ENCODE data around the gene RNF34.
A peak's percentile ranks its signal among the peaks of the same experiment; 100 is the strongest.

The RNF34 gene

DNA sequence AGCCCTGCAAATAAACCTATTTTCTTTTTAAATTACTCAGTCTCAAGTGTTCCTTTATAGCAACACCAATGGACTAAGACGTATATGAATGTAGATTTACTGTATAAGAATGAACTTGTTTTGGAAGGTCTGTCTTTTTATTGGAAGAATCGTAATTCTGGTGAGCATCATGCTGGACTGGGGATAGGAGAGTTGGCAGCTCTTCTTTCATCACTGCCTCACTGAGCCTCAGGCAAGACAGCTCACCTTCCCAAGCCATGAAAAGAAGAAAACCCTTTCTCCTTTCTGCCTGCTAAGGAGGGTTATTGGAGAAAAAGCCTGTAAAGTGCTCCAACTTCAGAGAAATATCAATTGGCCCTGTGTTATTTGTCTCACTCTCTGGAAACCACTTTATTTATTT is 9.1 kb upstream of the RNF34 start:
- no peak for DNase-seq

DNA sequence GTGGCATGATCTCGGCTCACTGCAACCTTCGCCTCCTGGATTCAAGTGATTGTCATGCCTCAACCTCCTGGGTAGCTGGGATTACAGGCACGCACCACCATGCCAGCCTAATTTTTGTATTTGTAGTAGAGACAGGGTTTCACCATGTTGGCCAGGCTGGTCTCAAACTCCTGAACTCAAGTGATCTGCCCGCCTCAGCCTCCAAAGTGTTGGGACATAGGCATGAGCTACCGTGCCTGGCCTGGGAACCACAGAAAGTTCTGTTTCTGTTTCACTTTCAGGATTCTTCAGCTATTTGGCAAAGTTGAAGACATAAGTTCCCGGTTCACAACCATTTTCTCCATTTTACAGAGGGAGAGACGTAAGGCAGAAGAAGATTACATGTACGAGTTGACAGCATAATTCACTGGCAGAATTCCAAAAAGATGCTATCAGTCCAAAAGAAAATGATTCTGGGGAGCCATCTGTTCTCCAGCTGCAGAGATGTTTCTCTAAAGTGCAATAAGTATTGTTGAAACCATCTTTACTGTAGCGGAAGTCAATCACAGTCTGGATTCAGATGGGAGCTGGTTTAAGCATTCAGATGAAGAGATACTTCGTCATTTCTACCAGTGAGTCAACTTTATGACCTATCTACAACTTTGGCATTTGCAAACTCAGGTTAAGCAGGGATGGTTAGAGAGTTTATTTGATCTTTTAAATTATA is 8.1 kb upstream of the RNF34 start:
- DNase-seq = no peak

DNA sequence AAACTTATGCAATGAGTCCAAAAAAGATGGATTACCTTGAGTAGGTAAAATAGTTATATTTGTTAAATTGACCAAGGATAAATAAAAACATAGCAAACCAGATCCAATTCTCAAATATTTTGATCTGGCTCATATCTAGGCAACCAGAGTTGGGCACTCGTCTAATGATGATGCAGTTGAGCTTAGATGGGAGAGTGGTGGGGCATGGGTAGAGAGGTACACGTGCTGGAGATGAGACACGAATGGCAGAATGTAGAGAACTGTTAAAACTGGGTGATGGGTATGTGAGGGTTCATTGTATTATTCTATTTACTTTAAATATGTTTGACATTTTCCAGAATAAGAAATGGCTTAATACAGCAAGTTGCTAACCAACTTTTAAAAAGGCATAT is 7.6 kb upstream of the RNF34 start:
- no peak for DNase-seq

DNA sequence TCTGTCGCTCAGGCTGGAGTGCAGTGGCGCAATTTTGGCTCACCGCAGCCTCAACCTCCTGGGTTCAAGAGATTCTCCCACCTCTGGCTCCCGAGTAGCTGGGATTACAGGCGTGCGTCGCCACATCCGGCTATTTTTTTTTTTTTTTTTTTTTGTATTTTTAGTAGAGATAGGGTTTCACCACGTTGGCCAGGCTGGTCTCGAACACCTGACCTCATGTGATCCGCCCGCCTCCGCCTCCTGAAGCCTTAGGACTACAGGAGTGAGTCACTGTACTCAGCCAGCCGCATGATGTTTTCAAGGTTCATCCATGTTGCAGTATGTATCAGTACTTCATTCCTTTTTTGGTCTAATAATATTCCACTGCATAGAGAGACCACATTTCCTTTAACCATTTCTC is 2.4 kb upstream of the RNF34 start:
- DNase-seq = no peak

DNA sequence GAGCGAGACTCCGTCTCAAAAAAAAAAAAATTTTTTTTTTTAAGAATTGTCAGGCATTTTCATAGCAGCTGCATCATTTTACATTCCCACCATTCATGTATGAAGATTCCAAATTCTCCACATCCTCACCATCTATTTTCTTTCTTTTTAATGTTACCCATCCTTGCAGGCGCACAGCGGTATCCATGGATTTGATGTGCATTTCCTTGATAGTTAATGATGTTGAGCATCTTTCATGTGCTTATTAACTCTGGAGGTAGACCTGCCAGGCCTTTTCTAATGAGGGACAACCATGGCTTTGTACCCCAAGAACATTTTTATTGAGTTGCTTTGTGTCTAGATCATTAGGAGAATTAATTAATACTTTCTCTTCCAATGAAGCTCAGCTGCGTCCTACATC is 1.6 kb upstream of the RNF34 start:
- DNase-seq = peak; percentile 19

DNA sequence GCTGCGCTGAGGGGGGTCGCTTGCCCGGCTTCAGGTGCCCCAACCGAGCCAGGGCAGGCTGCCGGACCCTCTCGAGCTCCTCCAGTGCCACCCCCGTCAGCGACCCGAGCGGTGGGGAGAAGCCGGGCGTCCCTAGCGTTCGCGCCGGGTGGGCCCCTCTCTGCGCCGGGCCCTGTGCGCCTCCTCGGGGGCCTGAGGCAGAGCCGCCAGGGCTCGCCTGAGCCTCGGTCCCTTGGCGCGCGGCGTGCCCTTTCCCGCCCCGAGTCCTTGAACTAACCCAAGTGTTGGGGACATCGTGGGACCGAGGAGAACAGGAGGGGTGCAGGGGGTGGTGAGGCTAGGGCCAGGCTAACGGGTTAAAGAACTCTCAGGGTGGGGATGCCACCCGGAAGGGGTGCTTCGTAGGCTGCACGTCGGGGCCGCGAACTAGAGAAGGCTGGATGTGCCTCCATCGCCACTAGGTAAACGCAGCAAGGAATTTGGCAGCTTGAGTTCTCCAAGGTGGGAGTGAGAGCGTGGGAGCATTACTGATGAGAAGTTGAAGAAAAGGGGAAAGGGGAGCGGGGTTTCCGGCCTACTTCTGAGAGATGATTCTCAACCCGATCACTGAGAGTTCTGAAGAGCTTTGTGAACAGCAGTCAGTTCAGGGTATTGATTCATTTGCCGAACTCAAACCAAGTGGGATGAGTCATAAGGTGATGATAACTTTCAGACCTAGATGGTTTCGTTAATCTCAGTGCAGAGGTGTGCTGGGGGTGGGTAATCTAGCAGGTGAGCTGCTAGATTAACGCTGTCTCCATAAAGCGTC is 618 bp downstream of the RNF34 start:
- no peak for DNase-seq

DNA sequence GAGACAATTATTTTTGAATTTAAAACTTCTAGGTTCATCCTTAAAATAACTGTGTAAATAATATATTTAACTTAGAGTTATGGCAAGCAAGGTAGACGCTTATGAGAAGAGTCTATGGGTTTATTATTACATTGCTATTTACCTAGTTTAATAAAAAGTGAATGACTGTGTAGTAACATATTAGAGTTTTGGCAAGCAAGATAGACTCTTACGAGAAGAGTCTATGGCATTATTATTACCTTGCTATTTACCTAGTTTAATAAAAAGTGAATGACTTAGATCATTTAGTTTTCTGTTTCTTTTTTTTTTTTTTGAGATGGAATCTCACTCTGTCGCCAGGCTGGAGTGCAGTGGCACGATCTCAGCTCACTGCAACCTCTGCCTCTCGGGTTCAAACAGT is 3.8 kb downstream of the RNF34 start:
- DNase-seq = no peak

DNA sequence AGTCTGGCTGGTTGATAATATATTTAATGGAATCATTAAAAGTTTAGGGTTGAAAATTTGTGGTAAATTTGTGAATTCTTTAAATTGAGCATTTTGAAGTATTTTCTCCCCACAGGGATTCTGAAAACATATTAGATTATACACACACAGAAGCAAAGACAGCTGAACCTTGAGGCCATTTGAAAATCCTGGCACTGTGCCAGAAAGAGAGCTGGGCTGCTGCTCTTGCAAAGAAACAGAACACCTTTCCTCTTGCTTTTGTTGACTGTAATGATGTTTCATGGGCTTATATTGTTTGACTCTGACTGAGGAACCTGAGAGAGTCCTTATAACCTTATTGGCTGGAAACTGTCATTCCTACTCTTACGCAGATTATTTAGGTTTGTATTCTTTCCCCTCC is 4.8 kb downstream of the RNF34 start:
- DNase-seq = no peak

DNA sequence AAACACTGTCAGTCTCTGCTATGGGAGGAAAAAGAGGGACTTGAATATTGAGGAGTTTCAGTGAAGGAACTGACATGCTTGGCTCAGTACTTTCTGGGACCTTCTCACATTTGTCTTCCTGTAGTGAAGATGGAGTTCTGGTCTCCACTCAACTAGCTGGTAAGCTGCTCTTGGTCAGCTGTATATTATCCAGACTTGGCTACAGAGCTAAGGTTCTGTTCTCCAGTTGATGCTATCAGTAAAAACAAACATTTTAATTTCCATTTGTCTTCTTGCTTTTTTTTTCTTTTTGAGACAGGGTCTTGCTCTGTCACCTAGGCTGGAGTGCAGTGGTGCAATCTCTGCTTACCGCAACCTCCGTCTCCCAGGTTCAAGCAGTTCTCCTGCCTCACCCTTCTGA is 5.3 kb downstream of the RNF34 start:
- DNase-seq = no peak

DNA sequence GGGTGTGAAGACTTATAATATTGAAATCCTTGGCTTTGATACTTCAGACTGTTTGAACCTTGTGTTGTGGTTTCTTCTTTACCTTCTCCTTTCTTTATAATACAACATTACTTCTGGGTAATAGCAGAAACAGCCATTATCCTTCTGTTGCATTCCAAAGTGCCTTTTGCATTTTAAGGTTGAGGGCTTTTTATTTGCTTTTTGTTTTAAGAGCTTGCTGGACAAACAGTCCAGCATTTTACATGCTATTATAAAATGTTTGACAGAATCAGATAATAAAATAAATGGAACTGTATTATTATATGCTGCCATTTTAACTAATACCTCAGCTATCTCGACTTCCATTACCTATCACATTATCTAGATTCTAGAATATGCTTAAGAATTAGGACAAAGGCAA is 14.0 kb downstream of the RNF34 start:
- DNase-seq = no peak

DNA sequence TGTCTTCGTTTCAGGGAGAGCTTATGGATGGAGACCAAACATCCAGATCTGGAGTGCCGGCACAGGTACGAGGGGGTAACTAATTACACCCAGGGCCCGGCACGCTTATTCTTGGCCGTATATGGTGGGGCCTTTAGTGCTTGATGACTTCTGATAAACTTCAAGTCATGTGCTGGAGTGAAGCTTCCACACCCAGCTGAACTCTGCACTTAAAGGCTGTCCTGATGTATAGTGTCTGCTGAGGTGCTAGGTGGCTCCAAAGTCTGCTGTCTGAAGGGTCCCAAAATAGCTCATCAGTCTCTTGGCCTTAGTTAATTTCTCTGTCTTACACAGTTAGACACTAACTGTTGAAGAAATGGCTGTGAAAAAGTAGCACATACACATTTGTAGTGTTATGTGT is 17.9 kb downstream of the RNF34 start:
- no peak for DNase-seq

DNA sequence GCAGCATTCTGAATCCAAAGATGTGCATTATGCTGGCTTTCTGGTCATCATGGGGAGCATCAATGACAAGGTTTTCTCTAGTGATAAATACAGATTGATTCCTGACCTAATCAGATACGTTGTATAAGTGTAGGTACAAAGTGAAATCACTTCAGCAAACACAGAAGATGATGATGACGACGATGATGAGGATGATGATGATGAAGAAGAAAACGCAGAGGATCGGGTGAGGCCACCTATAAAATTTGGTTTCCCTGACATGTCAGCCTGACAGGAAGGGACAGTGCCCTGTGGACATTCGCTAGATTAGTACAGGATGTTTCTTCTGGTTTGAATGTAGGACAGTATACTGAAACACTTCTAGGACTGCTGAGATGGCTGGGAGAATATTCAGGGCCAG is 20.2 kb downstream of the RNF34 start:
- DNase-seq = no peak

DNA sequence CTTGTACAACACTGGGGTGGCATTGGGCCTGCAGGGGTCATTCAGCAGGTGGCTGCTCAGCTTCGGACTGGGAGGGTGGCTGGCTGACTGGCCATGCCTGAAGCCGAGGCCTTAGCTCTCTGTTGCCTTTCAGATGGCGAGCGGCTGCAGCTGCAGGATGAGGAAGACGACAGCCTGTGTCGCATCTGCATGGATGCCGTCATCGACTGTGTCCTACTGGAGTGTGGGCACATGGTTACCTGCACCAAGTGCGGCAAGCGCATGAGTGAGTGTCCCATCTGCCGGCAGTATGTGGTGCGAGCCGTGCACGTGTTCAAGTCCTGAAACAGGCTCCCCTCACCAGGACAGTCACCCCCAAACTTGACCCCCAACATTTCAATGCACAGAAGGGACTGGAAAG is 23.3 kb downstream of the RNF34 start:
- no peak for DNase-seq

DNA sequence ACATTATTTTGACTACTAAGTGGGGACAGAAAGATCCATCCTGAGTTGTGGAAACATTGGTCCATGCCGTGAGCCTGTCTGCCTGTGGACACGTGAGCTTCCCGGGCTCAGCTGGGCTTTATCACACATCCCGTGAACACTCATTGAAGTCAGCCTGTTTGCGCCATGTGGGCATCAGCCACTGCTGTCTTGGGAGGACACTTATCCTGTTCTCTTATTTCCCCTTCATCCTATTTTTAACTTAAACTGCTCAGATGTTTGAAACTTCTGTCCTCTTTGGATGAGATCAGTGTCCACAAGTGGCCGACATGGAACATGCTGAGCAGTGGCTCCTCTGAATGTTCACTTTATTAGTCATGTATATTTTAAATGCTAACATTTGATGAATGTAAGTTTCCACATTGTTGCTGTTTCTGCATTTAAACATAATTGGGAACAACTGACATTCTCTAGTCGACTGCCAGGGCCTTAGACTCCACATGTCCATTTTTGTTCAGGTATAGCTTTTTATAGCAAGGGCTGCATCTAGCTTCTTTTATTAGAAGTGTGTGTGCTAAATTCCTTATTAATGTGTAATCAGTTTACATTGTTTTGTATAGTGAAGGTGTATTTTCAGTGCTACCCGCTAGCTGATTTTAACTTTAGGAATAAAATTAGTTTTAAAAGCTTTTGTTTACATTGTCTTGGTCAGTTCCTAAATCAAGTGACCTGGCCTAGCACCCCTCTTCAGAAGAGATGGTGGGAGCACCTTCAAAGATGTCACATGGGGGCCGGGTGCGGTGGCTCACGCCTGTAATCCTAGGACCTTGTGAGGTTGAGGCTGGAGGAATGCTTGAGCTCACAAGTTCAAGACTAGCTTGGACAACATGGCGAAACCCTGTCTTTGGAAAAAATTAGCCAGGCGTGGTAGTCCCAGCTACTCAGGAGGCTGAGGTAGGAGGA is 24.0 kb downstream of the RNF34 start:
- no peak for DNase-seq

DNA sequence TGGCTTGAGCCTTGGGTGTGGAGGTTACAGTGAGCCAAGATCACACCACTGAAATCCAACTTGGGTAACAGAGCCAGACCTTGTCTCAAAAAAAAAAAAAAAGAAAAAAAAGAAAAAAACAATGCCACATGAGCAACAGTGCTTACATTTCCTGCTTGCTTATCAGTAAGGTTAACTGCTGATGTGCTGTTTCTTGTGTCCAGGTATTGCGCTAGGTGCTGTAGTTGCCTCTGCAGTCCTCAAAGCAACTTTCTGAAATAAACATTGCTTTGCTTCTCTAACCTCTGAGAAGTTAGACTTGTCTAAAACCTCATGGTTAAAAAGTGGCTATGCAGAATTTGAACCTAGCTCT is 24.7 kb downstream of the RNF34 start:
- DNase-seq = no peak

DNA sequence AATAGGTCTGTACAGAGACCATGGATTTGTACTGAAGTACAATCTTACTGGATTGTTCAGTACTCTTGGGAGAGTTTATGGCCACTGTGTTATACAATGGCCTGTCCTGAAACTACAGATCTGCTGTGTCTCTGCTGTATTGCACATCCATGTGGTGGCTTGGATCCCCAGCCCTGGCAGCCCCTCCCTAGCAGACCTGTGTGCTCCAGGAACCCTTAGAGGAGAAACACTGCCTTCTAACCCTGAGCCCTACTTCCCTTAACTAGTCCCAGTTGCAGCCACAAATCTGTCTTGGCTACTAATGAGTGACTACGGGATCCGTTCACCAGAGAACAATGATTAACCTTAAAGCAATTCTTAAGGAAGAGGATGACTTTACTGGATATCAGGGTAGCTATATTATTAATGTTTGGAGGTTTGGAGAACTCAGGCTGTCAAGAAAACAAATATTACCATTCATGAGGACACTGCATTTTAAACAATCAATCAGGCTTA is 27.7 kb downstream of the RNF34 start:
- DNase-seq = no peak

DNA sequence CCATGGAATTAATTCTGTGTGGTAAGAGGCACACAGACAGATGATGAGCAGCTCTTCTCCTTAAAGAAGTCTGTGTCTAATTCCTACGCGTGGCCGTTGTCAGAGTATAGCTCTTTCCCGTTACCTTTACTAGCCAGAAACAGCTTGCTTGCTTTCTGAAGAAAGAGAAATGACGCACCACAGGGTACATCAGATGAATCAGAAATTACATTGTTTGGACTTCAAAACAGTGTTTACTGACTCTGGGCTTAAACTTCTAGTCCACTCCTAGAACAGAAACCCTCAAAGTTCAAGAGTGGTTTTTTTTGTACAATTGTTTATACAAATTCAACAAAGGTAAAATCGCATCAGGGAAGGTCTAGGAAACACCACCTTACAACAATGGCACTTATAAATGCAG is 29.0 kb downstream of the RNF34 start:
- no peak for DNase-seq

DNA sequence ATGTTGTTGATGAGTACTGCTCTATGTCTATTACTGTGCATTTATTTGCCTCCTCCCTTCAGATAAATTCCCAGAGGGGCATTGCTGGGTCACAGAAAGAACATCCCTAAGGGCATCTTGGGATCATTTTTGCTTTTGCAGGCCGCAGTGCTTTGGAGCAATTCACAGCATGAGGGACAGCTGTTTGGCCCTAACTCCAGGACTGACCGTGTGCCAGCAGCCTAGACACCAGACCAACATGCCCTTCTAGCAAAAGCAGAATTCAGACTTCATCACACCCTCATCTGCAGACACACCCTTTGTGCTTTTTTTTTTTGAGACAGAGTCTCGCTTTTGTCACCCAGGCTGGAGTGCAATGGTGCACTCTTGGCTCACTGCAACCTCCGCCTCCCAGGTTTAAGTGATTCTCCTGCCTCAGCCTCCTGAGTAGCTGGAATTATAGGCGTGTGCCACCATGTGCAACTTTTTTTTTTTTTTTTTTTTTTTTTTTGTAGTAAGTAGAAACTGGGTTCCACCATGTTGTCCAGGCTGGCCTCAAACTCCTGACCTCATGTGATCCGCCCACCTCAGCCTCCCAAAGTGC is 31.0 kb downstream of the RNF34 start:
- no peak for DNase-seq

DNA sequence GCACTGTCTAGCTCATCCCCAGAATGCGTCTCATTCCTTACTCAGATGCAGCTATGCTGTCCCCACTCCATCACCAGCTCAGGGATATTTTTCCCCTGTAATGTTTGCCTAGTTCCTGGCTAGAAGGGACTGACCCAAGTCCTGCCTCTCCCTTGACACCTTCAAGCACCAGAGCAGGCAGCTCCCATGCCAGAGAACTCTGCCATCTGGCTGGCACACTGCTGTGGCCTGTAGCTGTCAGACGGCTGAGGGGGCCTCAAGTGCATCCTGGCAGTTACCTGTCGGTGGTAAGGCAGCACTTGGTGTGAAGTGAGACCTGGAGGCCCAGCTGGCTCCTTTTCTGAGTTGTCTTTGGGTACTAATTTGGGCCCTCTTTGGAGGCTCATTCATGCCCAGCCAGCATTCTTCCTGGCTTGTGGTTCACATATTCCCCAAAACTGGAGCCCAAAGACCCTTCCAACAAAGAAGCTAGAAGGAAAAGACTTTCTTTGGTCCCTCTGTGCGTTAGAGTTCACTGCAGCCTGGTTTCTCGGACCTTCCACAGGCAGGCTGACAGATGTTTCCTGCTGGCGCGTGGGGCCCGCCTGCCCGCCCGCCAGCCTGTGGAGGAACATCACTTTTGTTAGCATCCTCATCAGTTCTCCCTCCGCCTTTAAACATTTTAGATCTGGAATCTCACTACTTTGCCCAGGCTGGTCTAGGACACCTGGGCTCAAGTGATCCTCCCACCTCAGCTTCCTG is 33.0 kb downstream of the RNF34 start:
- DNase-seq = no peak

DNA sequence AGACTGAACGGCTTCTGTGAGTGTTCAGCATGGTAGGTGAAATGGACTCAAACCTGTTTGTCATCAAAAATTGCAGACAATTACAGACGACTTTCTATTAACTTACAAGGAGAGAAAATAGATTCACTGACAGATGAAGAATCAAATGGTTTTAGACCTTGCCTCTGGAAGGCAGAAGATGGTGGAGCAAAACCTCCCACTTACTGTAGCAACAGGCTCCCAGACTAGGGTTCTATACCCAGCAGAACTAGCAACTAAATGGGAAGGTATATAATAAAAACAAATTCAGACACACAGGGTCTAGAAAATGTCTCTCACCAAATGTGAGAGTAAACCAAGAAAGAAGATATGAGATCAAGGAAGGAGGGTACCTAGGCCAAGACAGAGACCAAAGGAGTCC is 36.8 kb downstream of the RNF34 start:
- DNase-seq = no peak

DNA sequence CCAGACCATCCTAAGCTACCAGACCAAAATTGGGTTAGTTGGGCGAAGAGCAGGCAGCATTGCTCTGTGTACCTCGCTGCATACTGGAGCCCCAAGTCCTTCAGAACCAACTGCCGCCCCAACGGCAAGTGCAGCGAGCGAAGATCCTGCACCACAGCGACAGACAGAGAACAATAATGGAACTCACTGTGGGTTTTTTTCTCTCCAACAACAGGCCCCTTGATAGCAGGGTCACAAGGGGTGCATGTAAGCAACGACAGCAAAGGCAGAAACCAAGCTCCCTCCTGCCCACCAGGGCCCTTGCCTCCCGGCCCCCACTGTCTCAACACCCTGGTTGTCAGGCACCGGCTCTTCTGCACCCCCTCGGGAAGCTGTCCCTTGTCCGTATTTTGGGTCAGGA is 39.0 kb downstream of the RNF34 start:
- DNase-seq = no peak

DNA sequence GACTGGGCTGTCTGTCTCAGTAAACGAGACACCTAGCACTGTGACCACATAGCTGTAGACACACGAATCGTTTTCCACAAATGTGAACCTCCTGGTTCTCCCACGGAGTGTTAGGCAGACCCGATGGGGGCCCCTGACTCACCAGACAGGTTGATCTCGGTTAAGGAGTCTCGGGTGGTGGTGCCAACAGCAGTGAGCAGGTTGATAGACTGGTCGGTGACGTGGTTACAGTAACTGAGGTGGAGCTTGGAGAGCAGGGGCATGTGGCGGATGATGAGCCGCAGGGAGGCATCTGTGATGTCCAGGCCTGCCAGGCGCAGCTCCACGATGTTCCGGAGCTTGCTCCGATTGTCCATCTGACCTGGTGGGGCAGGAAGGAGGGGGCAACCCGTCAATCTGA is 39.8 kb downstream of the RNF34 start:
- DNase-seq = no peak

All from retina (tissue), 1 donor.